ENCODE measurements around the gene GPX8.

GPX8 gene

DNA sequence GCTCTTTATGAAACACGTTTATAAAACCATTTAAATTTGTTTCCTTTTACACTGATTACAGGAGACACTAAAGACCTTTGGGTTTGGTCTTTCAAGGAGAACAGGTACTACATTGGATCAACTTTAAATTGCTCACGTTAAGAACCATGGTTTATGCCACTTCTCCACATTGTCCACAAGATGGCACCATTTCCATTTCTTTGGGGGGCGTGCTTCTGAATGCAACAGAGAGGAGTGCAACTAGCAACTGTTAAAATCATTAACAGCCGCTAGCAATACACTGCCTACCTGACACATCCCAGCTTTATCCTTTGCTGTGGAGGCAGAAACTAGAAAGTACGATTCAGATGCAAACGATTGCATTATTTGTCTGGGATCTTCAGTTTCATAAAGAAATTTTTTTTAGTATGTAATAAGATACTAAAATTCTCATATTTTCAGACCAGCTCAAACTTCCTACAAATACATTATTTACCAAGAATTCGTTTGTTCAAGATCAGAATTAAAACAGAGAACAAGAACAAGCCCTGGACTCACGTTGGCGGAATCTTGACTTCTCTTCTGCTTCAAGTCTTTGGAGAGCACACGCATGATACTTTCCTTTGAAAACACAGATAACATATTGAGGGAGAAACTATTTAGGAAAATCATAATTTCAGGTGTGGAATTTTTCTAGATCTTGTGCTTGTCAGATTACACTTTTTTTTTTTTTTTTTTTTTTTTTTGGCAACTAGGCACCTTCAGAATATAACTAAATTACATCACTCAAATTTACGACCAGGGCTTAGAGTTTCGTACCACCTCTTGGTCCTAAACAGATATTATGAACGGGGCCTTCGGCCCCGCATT is 12.3 kb downstream of the GPX8 start:
- DNase-seq (ENCODE audit: low read depth in 2 of 3, low spot score in 1 of 3), result peak; percentile 36 to 71 (median 40)

GRCh38 chr5:55172937-55173686 is 13.1 kb downstream of the GPX8 start, which contains the start of gene CDC20B:
Gene CDC20B, minus strand, starts transcription at chr5:55173177. Its CDS starts 177 bp downstream, at chr5:55173000.
- DNase-seq (ENCODE audit: low read depth in 2 of 3, low spot score in 1 of 3), result peak; percentile 34 to 71 (median 58)

- no peak for DNase-seq (ENCODE audit: low read depth in 2 of 3, low spot score in 1 of 3)
These were observed 13.8 kb downstream of the GPX8 start for GRCh38 chr5:55173687-55174230.

DNA sequence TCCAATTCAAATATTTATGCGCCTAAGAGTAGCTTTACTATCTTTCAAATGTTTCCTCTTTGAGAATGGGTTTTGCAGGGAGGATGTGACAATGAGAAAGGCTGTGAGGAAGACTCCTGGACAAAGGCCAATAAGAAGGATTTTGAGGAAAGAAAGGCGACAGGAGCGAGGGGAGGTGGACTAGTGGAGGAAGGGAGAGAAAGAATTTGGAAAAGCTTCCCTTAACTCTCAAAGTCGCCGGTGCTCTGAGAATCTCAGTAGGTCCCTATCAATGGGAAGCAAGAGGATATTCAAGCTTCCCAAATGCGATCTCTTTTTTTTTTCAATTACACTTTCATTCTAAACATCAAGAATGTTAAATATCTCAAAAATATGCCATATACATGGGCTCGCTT is 15.8 kb downstream of the GPX8 start:
- no peak for DNase-seq (ENCODE audit: low read depth in 2 of 3, low spot score in 1 of 3)

- peak in 1 of 3 donors; percentile 9 for DNase-seq (ENCODE audit: low read depth in 2 of 3, low spot score in 1 of 3)
These were observed 16.3 kb downstream of the GPX8 start for GRCh38 chr5:55176176-55176818.

DNA sequence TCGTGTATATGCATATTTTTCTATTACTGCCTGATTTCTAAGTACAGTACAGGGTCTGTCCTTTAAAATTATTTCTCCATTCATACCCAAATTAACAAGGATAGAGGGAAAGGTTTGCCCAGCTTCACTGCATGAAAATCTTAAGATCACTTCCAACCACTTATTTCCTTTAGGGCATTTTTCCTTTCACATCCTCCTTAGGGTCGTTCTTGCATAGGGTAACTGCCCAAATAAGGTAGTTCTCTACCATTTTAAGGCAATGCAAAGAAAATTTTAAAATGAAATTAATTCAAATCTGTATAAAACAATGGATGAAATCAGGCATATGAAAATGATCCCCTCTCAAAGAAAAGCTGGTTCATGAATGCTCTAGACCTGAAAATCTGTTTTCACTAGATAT is 17.1 kb downstream of the GPX8 start:
- no peak for DNase-seq (ENCODE audit: low read depth in 2 of 3, low spot score in 1 of 3)

DNA sequence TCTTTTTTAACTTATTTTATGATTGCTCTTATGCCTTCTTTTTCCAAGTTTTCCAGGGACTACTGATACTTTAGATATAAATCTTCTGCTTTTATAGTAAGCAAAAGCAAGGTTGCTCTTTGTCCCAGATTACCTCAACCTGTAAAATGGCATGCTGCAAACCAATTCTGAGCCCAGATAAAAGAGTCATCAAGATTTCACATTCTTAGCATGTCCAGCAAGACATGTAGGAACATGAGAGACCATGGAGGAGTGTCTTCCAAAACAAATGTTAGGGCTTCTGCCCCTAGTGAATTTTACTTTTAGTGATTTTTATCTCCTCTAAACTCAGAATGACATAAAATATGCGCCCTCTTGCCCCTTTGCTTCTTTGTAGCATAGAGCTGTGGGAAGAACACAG is 20.0 kb downstream of the GPX8 start:
- DNase-seq (ENCODE audit: low read depth in 2 of 3, low spot score in 1 of 3), result no peak

GRCh38 chr5:55187370-55187769 is 27.4 kb downstream of the GPX8 start:
- DNase-seq (ENCODE audit: low read depth in 2 of 3, low spot score in 1 of 3), result no peak

GRCh38 chr5:55188656-55189540 is 28.9 kb downstream of the GPX8 start:
- DNase-seq (ENCODE audit: low read depth in 2 of 3, low spot score in 1 of 3), result no peak

DNA sequence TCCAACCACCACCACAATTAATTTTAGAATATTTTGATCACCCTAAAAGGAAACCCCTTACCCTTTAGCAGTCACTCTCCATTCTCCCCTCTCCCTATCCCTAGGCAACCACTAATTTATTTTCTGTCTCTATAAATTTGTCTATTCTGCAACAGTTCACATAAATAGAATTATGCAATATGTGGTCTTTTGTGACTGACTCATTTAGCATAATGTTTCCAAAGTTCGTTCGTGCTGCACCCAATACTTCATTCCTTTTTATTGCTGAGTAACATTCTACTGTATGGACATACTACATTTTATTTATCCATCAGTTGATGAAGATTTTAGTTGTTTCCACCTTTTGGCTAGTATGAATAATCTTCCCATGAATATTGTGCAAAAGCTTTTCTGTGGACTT is 31.2 kb downstream of the GPX8 start:
- DNase-seq (ENCODE audit: low read depth in 2 of 3, low spot score in 1 of 3), result no peak

DNA sequence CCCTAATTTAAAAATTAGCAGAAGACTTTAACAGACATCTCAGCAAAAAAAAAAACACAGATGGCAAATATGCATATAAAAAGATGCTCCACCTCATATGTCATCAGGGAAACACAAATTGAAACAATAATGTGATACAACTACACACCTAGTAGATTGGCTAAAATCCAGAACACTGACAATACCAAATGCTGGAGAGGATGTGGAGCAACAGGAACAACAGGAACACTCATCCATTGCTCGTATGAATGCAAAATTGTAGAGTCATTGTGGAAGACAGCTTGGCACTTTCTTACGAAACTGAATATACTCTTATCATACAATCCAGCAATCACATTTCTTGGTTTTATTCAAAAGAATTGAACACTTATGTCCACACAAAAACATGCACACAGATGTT is 45.0 kb downstream of the GPX8 start:
- DNase-seq (ENCODE audit: low read depth in 2 of 3, low spot score in 1 of 3), result no peak

GRCh38 chr5:55211184-55211874 is 51.4 kb downstream of the GPX8 start:
- no peak for DNase-seq (ENCODE audit: low read depth in 2 of 3, low spot score in 1 of 3)

Data from stimulated activated CD4-positive, alpha-beta T cell treated with anti-CD3 and anti-CD28 coated beads, Interleukin-12 subunit alpha, Interleukin-12 subunit beta, amount 100 ng/mL, for 48 hours (primary cell).